ELR (cell line): ENCODE results near the gene CCR5AS.
"Not testable (repeated sequence)": the region's sequence is repeated elsewhere in the genome, so short reads cannot be mapped to it uniquely, and the experiment has no call there.

Experiments used
- DNase-seq: peaks from one replicate; pipeline ENCODE4 v3.0.0-alpha.2; 2015; ENCODE audit warnings: low read depth

CCR5AS gene

GRCh38 chr3:46405301-46406019 is 1.4 kb downstream of the CCR5AS start:
- DNase-seq = no peak

- DNase-seq = not testable (repeated sequence)
Observed at GRCh38 chr3:46402902-46403301, 4.0 kb downstream of the CCR5AS start.

GRCh38 chr3:46401579-46401978 is 5.3 kb downstream of the CCR5AS start:
- no peak for DNase-seq

GRCh38 chr3:46400846-46401245 is 6.0 kb downstream of the CCR5AS start:
- DNase-seq = no peak

- DNase-seq = peak; percentile 65
Observed at GRCh38 chr3:46400000-46400734, 6.7 kb downstream of the CCR5AS start.

GRCh38 chr3:46399557-46399956 is 7.3 kb downstream of the CCR5AS start:
- DNase-seq = peak; percentile 63

- DNase-seq = no peak
Observed at GRCh38 chr3:46399098-46399497, 7.8 kb downstream of the CCR5AS start.

GRCh38 chr3:46398186-46398955 is 8.5 kb downstream of the CCR5AS start:
- DNase-seq = no peak

- DNase-seq = no peak
Observed at GRCh38 chr3:46397111-46397510, 9.8 kb downstream of the CCR5AS start.

- DNase-seq = no peak
Observed at GRCh38 chr3:46395766-46396530, 10.9 kb downstream of the CCR5AS start.

GRCh38 chr3:46395210-46395661 is 11.6 kb downstream of the CCR5AS start:
- DNase-seq = peak; percentile 43

- peak; percentile 61 for DNase-seq
Observed at GRCh38 chr3:46393554-46394434, 13.1 kb downstream of the CCR5AS start.

GRCh38 chr3:46393011-46393410 is 13.9 kb downstream of the CCR5AS start:
- DNase-seq = no peak

- DNase-seq = not testable (repeated sequence)
Observed at GRCh38 chr3:46391526-46391925, 15.3 kb downstream of the CCR5AS start.

- no peak for DNase-seq
Observed at GRCh38 chr3:46389306-46389705, 17.6 kb downstream of the CCR5AS start.

GRCh38 chr3:46388847-46389246 is 18.0 kb downstream of the CCR5AS start:
- not testable (repeated sequence) for DNase-seq

GRCh38 chr3:46386205-46386604 is 20.7 kb downstream of the CCR5AS start:
- DNase-seq = peak; percentile 87

GRCh38 chr3:46383951-46384330 is 22.9 kb downstream of the CCR5AS start:
- DNase-seq = no peak

- DNase-seq = no peak
Observed at GRCh38 chr3:46383211-46383950, 23.5 kb downstream of the CCR5AS start.

GRCh38 chr3:46381625-46382024 is 25.2 kb downstream of the CCR5AS start:
- no peak for DNase-seq
